Fibroblast of skin of right quadriceps (primary cell): ENCODE measurements around the gene C1orf35.

Experiments used
- DNase-seq: peaks from one replicate; pipeline ENCODE4 v3.0.0-alpha.2; 2013

The C1orf35 gene

DNA sequence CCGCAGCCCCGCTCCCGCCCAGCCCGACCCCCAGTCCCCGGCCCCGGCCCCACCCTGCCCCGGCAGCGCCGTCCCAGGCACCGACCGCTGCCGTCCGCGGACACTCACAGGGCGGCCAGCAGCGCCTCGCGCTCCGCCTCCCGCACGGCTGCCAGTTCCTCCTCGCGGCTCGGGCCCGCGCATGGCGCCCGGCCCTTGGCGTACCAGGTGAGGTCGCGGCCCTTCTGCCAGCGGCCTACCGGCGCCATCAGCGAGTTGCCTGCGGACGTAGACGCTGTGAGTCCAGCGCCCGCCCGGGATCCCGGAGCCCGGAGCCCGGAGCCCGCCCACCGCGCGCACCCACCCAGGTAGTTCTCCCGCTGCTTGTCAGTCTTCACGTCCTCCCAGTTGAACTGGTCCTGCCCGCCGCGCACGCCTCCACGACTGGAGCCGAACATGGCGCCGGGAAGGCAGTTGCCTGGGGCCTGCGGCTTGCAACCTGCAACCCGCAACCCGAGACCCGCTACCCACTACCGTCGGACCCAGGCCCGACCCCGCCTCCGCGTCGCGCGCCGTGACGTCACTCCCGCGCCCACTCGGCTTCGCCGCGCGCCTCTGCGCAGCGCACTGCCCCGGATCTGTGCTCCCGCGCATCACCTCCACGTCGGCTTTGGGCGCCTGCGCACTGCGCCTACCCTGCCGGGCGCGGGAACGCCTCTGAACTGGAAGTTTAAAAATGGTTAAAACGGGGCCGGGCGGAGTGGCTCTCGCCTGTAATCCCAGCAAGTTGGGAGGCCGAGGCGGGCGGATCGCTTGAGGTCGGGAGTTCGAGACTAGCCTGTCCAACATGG is at the start of gene C1orf35:
Gene C1orf35 (minus strand): TSS at position 535 of the 830 bp plus-strand sequence. CDS start 98 bp downstream, at position 437.
- DNase-seq, result peak; percentile 91

DNA sequence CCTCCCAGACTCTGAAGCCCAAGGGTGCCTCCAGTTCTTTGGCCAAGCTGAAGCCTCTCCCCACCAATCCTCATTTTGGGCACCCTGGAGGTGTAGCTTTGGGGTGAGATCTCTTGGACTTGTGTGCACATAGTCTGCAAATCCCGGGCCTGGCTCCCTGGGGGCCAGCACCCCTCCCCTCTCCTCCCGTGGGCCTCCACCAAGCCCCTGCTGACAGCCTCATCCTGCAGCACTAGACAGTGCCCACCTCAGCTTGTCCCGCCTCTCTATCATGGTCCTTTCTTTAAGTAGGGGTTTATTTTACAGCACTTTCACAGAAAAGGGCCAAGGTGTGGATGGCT is 49.8 kb upstream of the C1orf35 start:
- no peak for DNase-seq

DNA sequence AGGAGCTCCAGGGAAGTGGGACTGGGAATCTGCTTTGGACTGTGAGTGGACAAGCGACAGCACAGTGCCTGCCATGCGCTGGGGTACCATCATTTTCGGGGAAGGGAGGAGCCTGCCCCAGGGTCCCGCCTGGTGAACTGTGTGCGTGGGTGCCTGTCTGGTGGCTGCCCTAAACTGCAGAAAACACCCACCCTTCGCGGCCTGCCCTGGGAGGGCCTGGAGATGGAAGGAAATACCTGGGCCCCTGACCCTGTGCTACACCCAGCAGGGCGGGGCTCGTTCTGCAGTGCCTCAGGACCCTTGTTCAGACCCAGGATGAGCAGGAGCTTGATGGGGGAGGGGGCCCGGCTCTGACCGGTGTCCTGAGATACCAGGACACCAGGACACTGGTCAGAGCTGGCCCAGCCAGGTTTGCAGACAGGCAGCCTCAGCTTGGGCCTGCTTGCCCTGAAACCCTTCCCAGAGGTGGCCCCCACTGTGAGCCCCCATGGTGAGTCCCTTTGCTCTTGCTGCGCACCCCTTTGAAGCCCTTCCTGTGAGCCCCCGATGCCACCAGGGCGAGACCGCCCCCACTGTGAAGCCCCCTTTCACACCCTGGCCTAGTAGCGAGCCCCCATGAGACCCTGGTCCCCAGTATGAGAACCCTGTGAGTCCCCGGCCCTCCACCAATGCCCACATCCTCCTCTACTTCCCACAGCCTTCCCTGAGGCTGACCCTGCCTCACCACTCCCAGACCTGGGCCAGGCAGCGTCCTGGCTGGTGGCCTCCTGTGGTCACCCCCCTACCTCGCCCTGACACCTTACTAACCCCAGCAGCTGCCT is 49.2 kb upstream of the C1orf35 start:
- no peak for DNase-seq

DNA sequence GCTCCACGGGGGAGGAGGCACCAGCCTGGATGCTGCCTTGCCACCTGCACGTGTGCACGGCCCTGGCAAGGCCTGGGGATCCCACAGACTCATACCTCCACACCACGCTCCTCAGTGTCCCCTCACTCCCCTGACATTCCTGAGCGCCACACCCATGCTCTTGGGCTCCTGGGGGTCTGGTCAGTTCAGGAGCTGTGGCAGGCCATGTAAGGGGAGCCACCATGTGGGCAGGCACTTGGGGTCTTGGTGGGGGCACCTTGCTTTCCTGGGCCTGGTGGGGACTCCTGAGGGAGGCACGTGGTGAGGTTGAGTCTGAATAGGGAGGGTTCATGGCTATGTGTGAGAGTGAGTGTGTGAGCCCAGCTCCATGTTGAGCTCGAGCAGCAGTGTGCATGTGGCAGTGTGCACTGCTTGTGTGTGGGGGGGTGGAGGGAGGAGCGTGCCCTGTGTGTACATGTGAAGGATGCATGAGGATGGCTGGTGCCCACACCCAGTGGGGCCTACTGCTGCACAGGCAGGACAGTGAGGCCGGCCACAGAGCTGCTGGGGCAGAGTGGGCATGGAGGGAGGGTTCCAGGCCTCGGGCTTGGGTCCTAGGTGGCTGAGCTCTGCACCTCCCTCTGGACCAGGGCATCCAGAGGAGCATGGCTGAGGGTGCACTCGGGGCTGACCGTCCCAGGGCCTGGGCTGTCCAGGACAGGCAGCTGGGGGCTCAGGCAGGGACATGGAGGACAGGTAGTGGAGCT is 48.2 kb upstream of the C1orf35 start:
- no peak for DNase-seq

DNA sequence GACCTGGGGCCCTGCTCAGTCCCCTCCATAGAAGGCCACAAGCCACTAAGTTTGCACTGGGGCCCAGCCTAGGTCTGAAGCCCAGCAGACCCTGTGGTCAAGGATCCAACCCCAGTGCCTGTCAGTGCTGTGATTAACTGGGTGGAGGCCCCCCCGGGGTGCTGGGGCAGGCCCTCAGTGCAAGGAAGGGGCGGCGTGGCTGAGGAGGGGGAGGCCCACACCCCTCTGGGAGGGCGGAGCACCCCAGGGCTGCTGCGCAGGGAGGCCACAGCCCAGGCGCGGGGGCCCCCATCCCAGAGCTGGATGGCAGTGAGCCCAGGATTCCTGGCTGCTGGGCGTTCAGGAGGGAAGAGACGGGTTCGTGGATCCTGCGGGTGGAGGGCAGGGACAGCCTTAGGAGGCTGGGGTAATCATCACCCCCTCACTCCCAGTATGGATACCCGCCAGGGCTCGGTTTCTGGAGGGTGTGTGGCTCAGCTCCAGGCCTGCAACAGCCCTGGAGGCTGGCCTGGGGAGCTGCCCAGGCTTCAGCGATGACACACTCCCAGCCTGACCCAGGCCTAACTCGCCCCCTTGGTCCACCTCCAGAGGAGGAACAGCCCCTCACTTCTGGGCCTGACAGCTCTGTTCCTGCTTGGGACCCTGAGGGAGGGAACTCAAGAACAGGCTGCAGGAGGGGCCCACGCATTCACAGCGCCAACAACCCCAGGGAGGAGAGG is 47.5 kb upstream of the C1orf35 start:
- DNase-seq, result peak; percentile 74

DNA sequence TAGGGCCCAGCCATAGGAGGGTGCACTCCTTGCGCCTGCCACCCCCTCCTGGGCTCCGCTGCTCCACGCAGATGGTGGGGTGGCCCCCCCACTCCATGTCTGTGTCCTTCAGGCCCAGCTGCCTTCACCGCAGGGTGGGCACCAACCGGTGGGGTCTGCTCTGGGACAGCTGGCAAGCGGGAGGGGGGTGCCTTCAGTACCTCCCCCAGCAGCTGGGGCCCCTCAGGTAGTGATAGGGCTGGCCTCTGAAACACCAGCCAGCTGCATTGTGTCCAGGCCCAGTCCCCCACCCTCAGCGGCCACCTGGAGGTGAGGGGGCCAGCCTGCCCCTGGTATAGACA is 47.0 kb upstream of the C1orf35 start:
- no peak for DNase-seq

DNA sequence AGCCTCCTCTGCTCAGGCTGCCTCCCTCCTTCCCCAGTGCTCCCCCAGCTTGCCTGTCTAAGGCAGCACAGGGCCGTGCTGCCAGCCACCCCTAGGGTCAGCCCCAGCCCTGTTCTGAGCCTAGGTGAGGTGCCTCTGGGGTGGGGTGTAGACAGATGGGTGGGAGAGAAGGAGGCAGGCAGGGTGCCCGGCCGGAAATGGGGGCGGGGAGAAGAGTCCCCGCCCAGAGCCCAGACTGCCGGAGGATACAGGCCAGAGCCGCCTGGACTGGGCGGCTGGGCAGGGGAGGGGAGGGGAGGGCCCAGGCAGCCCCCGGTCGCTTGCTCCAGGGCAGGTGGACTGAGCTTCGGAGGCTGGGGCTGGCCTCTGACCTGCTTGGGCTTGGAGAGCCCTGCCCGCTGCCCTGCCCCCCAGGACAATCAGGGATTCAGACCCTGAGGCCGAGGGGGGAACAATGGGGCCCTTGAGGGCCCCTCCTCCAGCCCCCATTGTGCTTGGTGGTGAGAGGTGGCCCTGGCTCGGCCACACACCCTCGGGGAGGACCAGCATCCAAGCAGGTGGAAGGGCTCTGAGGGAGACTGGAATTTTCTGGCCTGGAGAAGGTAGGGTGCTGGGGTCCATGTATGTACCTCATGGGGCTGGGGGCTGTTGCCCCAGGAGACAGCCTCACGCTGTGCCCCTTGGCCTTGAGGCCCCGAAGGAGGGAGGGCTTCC is 46.4 kb upstream of the C1orf35 start, which contains the start of gene GJC2:
Gene GJC2 (plus strand): TSS at position 525 of the 714 bp plus-strand sequence. CDS start 7,829 bp downstream, outside the sequence.
- DNase-seq, result no peak

DNA sequence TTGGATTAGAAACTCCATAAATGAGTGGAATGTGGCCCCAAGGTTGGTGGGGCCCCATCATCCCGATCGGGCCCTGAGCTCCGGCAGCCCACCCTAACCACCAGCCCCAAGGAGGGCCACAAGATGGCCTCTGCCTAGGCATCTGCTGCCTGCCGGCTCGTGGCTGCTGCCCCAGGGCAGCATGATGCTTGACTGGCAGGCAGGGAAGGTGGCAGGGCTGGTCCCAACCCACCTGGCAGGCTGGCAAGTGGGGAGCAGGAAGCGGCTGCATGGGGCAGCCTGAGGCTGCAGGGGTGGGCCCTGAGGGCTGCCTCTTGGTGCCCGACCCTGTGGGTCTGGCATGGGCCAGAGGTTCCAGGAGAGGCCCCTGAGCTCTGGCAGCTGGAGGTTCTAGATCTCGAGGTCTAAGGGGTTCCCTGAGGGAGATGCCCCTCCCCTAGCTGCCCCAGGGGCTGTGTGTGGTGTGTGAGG is 45.8 kb upstream of the C1orf35 start:
- no peak for DNase-seq

DNA sequence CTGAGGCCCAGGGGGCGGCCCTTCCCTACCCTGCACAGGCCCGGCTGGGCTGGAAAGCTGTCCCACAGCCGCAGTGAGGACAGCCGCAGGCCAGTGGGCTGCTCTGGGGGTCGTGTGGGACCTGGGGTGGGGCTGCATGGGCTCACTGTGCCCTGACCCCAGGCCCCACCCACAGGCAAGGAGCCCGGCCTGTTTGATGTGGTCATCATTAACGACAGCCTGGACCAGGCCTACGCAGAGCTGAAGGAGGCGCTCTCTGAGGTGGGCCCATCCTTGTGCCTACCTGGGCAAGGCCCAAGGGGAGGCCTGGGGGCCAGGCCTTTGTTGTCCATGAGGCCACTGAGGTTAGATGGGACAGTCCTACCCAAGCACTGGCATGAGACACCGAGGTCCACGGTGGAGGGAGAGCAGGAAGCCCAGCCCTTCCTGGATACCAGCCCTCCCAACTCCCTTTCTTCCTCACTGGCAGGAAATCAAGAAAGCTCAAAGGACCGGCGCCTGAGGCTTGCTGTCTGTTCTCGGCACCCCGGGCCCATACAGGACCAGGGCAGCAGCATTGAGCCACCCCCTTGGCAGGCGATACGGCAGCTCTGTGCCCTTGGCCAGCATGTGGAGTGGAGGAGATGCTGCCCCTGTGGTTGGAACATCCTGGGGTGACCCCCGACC is 45.2 kb upstream of the C1orf35 start:
- no peak for DNase-seq

DNA sequence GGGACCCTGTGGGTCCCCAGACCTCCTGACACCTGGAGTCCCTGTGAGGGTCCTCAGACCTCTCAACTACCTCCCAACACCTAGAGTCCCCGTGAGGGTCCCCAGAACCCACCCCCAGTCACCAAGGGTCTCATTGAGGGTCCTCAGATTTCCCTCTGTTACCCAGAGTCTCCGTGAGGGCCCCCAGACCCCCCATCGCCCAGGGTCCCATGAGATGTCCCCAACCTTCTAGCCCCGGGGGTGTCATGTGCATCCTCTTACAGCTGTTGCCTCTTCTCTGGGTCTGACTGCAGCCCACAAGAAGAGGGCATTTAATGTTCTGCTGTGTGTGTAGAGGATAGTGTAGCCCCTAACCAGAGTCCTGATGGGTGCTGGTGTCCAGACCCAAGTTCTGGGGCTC is 44.6 kb upstream of the C1orf35 start:
- DNase-seq, result no peak

DNA sequence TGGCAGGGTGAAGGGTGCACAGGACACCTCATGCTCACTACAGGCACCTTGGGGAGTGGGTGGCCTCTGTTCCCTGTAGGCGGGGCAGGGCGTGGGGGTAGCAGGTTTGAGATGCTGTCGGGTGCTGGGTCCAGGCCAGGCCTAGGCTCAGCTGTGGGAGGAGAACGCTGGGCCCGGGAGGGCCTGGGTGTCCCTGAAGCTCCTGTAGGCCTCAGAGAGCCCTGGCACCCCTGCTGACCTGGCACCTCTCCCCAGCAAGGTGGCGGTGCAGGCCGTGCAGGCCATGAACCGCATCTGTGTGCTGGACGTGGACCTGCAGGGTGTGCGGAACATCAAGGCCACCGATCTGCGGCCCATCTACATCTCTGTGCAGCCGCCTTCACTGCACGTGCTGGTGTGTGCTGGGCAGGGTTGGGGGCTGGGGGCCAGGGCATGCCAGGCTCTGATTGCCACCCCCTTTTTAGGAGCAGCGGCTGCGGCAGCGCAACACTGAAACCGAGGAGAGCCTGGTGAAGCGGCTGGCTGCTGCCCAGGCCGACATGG is 44.1 kb upstream of the C1orf35 start:
- no peak for DNase-seq

DNA sequence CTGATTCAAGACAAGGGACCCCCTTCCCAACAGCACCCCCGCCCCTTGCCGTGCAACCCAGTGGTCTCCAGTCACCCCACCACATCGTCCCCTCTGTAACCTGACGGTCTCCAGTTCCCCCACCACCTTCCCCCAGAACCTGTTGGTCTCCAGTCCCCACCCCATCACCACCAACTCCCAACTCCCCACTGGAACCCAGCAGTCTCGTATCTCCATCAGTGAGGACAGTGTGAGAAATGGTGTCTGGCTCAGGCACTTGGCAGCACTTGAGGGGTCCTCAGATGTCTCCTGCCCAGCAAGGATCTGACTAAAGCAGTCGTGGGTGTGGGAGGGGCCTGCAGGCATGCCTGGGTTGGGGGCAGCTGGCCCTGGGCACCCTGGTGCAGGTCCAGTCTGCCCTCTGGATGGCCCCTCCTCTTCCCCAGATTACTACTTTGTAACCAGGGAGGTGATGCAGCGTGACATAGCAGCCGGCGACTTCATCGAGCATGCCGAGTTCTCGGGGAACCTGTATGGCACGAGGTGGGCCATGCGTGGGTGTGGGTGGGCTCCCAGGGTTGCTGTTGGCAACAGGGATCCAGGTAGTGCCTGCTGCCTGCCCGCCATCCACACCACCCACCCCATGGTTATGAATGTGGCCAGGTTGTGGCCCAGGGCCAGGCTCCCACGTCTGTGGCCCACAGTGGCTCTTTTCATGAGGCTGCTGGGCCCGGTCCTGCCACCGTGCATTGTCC is 43.5 kb upstream of the C1orf35 start:
- DNase-seq, result no peak

DNA sequence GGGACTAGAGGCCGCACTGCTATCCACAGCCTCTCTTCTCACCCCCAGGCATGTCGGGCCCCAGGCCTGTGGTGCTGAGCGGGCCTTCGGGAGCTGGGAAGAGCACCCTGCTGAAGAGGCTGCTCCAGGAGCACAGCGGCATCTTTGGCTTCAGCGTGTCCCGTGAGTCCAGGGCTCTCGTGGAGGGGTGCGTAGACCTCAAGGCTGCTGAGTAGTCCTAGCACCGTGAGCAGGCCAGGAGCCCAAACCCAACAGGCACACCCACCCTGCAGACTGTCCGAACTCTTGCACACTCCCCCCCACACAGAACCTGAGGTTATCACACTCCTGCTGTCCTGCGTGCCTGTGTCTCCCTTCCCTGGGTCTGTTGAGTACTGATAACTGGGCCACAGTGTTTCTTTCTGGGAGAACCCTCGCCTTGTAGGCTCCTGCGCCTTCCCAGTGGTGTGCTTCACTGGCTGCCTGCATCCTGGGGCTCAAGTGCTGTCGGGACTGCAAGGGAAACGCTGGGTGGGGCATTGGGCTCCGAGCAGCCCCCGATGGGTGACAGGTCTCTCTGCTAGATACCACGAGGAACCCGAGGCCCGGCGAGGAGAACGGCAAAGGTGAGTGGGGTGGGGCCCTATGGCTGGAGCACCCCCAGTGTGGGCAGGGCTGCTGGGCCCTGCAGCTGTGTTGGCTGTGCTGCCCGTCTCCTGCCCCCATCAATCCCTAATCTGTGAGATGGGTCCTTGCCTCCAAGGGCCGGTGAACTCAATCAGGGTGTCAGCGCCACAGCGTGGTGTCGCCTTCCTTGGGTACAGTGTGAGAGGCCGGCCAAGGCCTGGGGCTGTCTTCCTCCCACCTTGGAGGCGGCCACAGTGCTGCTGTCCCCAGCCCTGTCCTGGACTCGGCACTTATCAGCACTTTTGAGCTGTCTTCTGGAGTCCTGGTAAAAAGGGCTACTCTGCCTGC is 42.6 kb upstream of the C1orf35 start:
- DNase-seq, result no peak

DNA sequence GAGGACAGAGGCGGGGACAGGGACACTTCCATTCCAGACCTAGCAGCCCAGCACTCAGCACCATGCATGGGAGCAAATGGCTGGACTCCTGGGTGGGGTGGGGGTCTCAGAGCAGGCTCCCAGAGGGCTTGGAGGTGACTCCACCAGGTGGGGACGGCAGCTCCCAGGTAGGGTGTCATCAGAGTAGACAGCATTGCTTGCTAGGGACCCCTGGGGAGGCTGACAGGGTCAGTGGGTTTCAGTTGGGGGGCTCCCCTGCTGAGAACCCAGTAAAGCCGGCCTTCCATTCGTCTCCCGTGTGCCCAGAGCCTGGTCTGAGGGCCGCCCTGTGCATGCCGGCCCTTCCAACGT is 41.8 kb upstream of the C1orf35 start:
- no peak for DNase-seq

DNA sequence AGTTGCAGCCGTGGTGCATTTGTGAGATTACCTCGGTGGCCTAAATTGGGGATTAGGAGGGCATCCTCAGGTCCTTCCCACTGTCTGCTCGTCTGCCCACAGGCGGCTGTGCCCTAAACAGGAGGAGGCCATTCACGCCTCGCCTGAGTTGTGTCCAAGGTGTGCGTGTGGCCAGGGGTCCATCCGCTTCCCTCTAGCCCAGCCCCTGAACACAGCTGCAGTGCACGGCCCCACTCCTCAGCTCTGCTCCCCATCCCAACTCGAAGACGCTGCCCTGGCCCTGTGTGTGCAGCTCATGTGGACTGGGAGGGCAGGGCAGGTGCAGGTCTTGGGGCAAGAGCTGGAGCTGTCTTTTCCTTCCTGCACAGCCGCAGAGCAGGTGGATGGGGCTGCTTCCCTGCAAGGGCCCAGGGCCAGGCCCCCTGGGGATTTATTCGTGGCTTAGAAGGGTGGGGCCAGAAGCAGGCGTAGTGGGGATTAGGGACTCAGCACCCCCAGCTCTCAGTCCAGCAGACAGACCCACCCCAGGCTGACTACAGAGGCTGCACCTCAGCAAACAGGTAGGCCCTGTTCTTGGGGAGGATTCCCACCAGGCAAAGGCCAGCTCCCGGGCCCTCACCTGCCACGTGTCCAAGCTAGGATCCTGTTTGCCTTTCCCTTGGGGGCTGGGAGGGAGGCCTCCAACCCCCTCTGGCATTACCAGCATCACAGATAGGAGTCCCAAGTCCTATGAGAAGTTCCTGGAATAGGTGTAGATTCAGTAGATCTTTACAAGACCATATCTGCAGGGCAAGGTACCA is 41.3 kb upstream of the C1orf35 start:
- no peak for DNase-seq

DNA sequence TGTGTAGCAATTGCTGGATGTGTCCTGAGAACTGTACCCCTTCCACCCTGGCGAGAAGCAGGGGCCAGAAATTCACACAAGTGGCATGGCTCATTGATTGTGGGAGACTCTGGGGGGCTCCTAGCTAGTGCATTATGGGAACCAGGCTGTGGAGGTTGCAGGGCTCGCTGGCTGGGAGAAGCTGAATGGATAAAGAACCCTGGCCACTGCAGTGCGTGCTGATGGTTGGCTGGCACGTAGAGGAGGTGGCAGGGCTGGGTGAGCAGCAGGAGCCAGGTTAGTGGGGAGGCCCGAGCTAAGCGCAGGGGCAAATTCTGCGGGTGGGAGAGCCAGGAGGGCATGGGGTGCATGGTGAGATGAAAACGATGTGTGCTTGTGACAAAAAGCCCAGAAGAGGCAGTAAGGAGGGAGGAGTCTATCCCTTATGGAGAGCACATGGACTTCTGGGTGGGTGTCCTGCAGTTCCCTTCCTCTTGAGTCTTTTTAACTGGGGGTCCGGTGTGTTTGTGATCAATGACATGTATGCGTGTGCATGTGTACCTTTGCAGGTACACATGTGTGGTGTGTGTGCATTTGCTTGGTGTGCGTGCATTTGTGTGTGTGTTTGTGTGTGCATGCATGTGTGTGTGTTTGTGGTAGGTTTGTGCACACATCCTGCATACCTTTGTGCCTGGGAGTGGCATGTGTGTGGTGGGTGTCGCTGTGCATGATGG is 40.5 kb upstream of the C1orf35 start:
- DNase-seq, result no peak

DNA sequence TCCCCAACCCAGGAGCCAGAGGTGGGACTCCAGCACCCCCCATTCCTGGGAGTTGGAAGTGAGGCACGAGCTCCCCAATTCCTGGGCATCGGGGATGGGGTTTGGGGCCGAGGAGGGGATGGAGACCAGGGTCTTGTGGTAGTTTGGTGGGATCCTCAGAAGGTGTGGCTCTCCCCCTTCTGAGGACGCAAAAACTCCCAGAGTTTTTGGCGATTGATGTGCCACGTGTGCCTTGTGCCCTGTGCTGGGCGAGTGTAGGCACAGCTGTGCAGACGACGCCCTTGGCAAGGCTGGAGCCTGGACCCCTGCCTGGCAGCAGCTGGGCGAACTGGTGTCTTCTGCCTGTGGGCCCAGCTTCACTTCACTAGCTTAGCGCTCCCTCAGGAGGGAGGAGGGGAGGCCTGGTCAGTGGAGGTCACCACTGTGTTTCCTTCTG is 39.6 kb upstream of the C1orf35 start:
- DNase-seq, result no peak
